Measurements from ENCODE around the gene DEGS1. TPM values are rescaled to one million over a fixed set of nuclear protein-coding genes. Genes with fewer than 3 reads are reported as not detected.
A peak's percentile ranks its signal among the peaks of the same experiment; 100 is the strongest.

Gene DEGS1
- total RNA-seq, 1 donor: 135 TPM

GRCh38 chr1:224219612-224220059 is 36.6 kb downstream of the DEGS1 start:
- no peak overlapping the region for H3K4me3 ChIP-seq (ENCODE audit: low read depth, low read length)
- DNase-seq (ENCODE audit: low read depth): no peak
- no peak for TF ChIP-seq CTCF (IDR thresholded peaks at IDR 0.05; ENCODE audit: insufficient read depth, low read depth, low read length)

- H3K4me3 ChIP-seq (ENCODE audit: low read depth, low read length): peak overlapping the region; percentile 1
- peak; percentile 93 for DNase-seq (ENCODE audit: low read depth)
- no peak for TF ChIP-seq CTCF (IDR thresholded peaks at IDR 0.05; ENCODE audit: insufficient read depth, low read depth, low read length)
These were observed 41.0 kb downstream of the DEGS1 start for GRCh38 chr1:224223819-224224714.

- no peak for DNase-seq (ENCODE audit: low read depth)
- no peak for TF ChIP-seq CTCF (IDR thresholded peaks at IDR 0.05; ENCODE audit: insufficient read depth, low read depth, low read length)
These were observed 43.9 kb downstream of the DEGS1 start for GRCh38 chr1:224226849-224227502.

GRCh38 chr1:224234017-224234416 is 51.0 kb downstream of the DEGS1 start:
- H3K4me3 ChIP-seq (ENCODE audit: low read depth, low read length): no peak overlapping the region
- TF ChIP-seq CTCF (IDR thresholded peaks at IDR 0.05; ENCODE audit: insufficient read depth, low read depth, low read length): no peak
- no peak for DNase-seq (ENCODE audit: low read depth)

More at GRCh38 chr1:224226849-224227502, 43.9 kb downstream of the DEGS1 start:
- H3K4me3 ChIP-seq (ENCODE audit: low read depth, low read length): no peak overlapping the region

- DNase-seq (ENCODE audit: low read depth): no peak
- no peak overlapping the region for H3K4me3 ChIP-seq (ENCODE audit: low read depth, low read length)
- no peak for TF ChIP-seq CTCF (IDR thresholded peaks at IDR 0.05; ENCODE audit: insufficient read depth, low read depth, low read length)
These were observed 52.9 kb downstream of the DEGS1 start for GRCh38 chr1:224235813-224236493.

- TF ChIP-seq CTCF (IDR thresholded peaks at IDR 0.05; ENCODE audit: insufficient read depth, low read depth, low read length): no peak
- H3K4me3 ChIP-seq (ENCODE audit: low read depth, low read length): no peak overlapping the region
- peak; percentile 31 for DNase-seq (ENCODE audit: low read depth)
These were observed 54.3 kb downstream of the DEGS1 start for GRCh38 chr1:224237119-224237881.

Data from fibroblast of villous mesenchyme (primary cell).